OCI-M2 (cell line): ENCODE data around the gene TMEM225B.
"Not testable (repeated sequence)": the region's sequence is repeated elsewhere in the genome, so short reads cannot be mapped to it uniquely, and the experiment has no call there.

ENCODE experiments used
- DNase-seq: peaks from one replicate; lab custom pipeline; 2025; ENCODE audit not compliant: unreplicated experiment; lab: John Stamatoyannopoulos, UW

The TMEM225B gene

GRCh38 chr7:99623091-99623693 lies 25.1 kb downstream of the TMEM225B start:
- no peak for DNase-seq

GRCh38 chr7:99623702-99624447 lies 25.8 kb downstream of the TMEM225B start:
- no peak for DNase-seq

DNA sequence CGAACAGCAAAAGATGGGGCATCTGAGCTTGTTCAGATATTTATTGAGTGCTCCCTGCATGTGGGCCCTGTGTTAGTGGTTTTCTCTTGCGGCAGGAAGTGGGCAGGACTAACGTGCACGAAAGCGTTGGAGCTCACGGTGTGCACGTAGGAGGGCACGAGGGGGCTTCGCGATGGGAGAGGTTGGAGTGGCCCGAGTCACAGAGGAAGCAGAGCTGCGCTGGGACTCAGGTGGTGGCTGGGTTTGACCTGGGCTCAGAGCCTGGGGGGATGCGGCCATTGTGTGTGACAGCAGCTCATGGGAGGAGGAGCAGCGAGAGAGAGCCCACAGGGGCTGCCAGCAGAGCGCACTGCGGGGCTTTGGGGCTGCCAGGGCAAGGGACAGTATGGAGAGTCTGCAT lies 26.4 kb downstream of the TMEM225B start:
- DNase-seq: no peak

GRCh38 chr7:99625321-99625720 lies 27.3 kb downstream of the TMEM225B start:
- no peak for DNase-seq

DNA sequence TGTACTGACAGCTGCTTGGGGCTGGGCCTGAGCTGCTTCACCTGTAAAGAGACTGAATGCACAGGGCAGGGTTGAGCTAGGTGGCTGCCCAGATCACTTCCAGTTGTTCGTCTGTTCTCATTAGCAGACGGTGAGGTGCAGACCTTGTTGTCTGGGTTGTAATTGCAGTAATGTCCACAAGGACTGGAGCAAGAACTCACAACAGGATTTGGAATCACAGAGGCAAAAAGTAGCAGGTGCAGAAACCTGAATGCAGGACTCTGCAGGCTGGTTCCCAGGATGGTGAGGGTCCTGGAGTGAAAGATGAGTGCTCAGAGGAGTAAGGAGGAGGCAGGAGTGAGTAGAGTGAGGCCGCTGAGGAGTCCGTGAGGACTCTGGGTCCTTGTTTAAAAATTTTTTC lies 27.9 kb downstream of the TMEM225B start:
- no peak for DNase-seq

GRCh38 chr7:99626661-99627060 lies 28.6 kb downstream of the TMEM225B start:
- no peak for DNase-seq

GRCh38 chr7:99627513-99627912 lies 29.4 kb downstream of the TMEM225B start:
- DNase-seq: no peak

DNA sequence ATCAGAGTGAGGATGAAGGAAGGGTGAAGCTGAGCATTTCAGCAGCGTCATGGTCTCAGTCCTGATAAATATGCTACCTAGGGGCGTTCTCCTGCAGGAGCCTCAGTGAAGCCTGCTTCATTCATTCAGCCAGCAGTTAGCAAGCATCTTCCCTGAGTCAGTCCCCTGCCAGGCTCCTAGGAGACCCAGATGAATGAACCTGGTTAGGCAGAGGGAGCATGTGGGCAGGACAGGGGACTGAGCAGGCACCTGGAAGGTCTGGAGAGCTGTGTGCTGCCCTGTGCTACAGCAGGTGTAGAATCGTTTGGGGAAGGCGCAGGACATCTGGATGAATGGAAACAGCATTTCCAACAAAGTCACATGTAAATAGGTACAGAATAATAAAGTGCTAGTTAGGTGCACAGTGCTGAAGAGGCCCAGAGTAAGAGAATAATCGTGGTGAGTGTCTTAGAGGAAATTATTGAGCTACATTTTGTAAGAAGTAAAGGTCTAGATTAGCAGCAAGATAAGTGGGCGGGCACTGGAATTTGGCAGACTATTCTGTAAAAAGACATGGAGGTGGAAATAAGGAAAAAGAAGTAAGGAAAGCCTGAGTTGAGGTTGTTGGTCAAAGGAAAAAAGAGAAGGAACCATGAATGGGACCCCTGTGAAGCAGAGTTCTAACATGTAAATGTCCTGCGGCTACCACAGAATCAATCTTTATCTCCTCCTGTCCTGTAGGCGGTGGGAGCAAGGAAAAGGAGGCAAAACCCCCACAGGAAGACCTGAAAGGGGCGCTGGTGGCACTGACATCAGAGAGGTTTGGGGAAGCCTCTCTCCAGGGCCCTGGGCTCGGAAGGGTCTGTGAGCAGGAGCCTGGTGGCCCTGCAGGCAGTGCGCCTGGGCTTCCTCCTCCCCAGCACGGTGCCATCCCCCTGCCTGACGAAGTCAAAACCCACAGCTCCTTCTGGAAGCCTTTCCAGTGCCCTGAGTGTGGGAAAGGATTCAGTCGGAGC lies 30.7 kb downstream of the TMEM225B start:
- DNase-seq: no peak

DNA sequence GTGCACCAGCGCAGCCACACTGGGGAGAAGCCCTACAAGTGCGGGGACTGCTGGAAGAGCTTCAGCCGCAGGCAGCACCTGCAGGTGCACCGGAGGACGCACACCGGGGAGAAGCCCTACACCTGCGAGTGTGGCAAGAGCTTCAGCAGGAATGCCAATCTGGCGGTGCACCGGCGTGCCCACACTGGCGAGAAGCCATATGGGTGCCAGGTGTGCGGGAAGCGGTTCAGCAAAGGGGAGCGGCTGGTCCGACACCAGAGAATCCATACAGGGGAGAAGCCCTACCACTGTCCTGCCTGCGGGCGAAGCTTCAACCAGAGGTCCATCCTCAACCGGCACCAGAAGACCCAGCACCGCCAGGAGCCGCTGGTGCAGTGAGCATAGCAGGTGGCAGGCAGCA lies 31.6 kb downstream of the TMEM225B start:
- no peak for DNase-seq

DNA sequence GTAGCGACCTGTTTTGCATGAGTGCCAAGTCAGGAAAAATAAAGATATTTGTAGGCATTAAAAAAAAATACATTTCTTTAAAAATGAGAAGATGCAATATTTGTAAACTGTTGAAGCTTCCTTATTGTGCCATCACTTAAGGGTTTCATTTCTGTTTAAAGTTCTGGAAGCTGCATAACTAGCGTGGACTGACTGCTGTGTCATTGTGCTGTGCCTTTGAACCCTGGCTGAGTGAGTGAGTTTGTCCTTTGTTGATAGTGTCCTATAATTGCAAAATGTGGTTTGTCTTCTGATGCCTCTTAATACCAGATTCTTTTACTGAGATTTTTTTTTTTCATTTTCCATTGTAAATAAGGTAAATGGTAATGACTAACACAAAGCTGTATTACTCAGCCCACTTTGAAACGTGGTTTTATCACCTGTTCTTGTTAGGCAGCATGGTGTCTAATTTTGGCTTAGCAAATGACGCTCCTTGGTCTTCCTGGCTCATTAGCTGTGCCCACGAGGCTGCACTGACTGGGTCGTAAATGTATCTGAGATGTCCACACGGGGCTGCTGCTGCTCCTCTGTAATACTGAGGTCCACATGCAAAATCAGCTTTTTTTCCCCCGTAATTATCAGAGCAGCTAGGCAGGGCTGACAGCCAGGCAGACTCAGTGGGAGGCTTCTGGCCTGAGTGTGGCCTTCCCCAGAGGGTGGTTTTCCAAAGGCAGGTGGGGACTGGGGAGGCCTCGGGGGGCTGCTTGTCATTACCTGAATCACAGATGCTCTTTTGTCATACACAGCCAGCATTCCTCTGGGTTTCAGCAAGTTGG lies 33.4 kb downstream of the TMEM225B start:
- DNase-seq: no peak

DNA sequence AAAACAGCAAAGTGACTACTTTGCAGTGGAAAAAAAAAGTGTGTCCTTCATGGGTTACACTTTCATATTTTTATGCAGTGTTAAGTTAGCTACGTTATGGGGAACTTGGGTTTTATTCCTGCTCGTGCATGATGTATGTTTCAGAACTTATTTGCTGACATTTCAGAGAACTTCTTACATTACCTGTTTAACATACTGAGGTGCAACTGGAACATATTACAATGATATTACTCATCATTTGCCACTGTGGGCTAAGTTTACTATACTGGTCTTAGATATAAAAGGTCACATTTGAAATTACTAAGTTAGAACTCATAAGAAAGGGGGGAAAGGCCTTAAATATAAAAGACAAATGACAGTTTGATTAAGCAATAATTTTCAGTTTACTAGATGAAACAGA lies 39.3 kb downstream of the TMEM225B start:
- not testable (repeated sequence) for DNase-seq

- no peak for DNase-seq
Measured at GRCh38 chr7:99638731-99639130, 40.7 kb downstream of the TMEM225B start.

- DNase-seq: no peak
Measured at GRCh38 chr7:99639267-99639666, 41.2 kb downstream of the TMEM225B start.

DNA sequence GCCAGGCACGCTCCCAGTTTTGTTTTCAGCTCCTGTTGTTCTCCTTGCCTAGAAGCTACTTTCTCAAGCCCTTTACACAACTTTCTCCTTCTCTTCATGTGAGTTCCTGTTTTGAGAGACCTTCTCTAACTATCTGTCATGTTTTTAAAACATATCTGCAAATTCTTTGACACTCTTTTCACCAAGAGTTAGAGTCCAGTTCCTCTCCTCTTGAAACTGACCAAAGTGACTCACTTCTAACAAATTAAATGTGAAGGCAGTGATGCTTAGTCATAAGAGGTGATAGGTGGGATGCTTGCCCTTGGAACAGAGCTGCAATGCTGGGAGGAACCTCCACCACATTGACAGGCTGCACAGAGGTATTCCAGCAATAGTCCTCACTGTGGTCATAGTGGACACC lies 44.0 kb downstream of the TMEM225B start:
- no peak for DNase-seq

DNA sequence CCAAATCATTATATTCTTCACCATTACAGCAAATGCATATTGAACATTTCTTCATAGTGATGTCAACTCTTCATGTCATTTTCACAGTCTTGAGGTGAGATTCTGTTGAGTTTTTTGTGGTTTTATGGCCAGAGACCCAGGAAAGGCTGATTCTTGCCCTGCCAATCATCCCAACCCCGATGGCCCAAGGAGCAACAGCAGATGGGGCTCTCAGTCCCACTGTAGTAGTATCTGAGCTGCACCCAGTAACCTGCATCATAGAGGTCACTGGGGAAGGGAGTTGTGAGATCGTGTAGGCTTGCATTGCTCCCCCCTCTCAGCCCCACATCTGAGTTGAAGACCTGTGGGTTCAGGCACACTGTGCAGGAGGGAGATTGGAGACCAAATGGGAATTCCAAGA lies 45.4 kb downstream of the TMEM225B start:
- no peak for DNase-seq

- DNase-seq: no peak
Measured at GRCh38 chr7:99644431-99644830, 46.4 kb downstream of the TMEM225B start.

DNA sequence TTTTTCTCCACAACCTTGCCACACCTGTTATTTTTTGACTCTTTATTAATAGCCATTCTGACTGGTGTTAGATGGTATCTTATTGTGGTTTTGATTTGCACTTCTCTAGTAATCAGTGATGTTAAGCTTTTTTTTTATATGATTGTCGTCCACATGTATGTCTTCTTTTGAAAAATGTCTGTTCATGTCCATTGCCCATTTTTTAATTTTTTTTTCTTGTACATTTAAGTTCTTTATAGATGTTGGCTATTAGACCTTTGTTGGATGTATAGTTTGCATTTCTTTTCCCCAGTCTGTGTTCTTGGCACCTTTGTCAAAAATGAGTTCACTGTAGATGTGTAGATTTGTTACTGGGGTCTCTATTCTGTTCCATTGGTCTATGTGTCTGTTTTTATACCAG lies 47.5 kb downstream of the TMEM225B start:
- no peak for DNase-seq

- no peak for DNase-seq
Measured at GRCh38 chr7:99648843-99649242, 50.8 kb downstream of the TMEM225B start.

DNA sequence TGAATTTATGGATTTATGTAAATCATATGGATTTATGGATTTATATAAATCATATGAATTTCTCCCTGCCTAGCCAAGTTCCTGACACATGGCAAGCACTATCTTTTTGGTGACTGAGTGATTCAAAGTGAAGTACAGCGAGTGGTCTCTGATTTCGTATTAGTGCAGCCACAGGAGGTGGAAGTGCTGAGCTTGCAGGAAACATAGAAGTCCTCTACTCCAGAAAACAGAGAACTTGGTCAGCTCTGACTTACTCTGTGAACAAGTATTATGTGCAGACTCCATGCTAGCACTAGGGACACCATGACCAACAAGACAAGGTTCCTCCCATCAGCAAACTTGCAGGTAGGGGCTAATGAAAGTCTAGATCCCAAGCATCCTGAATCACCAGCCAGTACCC lies 53.2 kb downstream of the TMEM225B start:
- DNase-seq: no peak

GRCh38 chr7:99652671-99653070 lies 54.6 kb downstream of the TMEM225B start:
- DNase-seq: no peak

- DNase-seq: not testable (repeated sequence)
Measured at GRCh38 chr7:99653269-99653668, 55.2 kb downstream of the TMEM225B start.
